Cardiac fibroblast (primary cell): Measurements from ENCODE around the gene CDK14.
"Not testable (repeated sequence)": the region's sequence is repeated elsewhere in the genome, so short reads cannot be mapped to it uniquely, and the experiment has no call there.

ENCODE experiments used
- DNase-seq, 2 donors: peaks; one replicate each; pipeline versions ENCODE4 v3.0.0 to v3.0.0-alpha.2; 2010; ENCODE audit warnings: low read depth in 2 of 2
- H3K4me3 ChIP-seq, 2 donors: replicated peaks in 1 of 2; 1 replicate in 1 of 2; 2 replicates in 1 of 2; pipeline ENCODE4 v1.5.1; 2011; ENCODE audit warnings: low read depth in 2 of 2, low read length in 2 of 2, mild to moderate bottlenecking in 2 of 2, moderate library complexity in 1 of 2
- TF ChIP-seq, protein P1 (sequence below): IDR thresholded peaks from one replicate; pipeline ENCODE4 v1.5.1; 2011; ENCODE audit warnings: low read depth, mild to moderate bottlenecking, low read length, inconsistent platforms

CDK14 gene

DNA sequence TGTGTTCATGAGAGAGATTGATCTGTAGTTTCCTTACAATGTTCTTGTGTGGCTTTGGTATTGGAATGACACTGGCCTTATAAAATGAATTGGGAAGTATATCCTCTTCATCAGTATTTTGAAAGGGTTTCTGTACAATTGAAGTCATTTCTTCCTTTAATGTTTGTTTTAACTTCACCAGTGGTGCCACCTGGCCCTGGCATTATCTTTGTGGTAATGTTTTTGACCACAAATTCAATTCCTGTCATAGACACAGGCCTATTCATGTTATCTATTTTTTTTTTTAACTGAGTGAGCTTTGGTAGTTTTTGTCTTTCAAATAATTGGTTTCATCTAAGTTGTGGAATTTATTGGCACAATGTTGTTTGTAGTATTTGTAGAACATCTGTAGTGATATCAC lies 127.7 kb downstream of the CDK14 start:
- TF ChIP-seq, protein P1, sequence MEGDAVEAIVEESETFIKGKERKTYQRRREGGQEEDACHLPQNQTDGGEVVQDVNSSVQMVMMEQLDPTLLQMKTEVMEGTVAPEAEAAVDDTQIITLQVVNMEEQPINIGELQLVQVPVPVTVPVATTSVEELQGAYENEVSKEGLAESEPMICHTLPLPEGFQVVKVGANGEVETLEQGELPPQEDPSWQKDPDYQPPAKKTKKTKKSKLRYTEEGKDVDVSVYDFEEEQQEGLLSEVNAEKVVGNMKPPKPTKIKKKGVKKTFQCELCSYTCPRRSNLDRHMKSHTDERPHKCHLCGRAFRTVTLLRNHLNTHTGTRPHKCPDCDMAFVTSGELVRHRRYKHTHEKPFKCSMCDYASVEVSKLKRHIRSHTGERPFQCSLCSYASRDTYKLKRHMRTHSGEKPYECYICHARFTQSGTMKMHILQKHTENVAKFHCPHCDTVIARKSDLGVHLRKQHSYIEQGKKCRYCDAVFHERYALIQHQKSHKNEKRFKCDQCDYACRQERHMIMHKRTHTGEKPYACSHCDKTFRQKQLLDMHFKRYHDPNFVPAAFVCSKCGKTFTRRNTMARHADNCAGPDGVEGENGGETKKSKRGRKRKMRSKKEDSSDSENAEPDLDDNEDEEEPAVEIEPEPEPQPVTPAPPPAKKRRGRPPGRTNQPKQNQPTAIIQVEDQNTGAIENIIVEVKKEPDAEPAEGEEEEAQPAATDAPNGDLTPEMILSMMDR, result no peak
- no peak for DNase-seq
- no peak overlapping the region for H3K4me3 ChIP-seq

DNA sequence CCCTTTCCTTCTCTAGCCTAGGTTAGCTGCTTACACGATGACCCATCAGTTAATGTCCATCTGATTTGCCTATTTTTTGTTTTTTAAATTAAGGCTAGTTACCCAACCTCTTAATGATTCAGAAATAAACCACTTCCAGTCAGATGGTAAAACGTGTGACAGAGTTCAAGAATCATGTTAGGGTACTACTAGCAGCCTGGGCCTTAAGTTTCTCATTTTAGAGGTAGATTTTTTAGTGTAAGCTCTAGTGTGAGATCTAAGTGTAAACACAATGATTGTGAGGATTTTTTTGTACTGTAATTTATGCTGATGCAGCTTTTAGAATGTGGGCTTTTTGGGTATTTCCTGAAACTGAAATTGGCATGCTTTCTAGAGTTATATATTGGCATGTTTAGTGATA lies 130.0 kb downstream of the CDK14 start:
- DNase-seq, result peak in 1 of 2 donors; percentile 68
- no peak overlapping the region for H3K4me3 ChIP-seq
- TF ChIP-seq, protein P1, result no peak

DNA sequence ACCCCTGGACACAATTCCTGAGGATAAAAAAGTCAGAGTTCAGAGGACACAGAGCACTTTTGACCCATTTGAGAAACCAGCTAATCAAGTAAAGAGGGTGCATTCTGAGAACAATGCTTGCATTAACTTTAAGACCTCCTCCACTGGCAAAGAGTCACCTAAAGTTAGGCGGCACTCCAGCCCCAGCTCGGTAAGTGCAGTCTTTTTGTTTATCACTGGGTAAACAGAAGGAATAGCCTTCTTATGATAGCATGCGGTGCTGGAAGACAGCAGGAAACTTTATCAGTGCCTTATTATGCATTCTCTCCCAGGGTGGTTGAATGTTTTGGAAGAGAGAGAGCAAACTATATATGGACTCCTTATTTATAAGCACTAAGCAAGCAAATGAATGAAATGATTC lies 130.5 kb downstream of the CDK14 start:
- DNase-seq, result peak; percentile 41 to 75
- H3K4me3 ChIP-seq, result no peak overlapping the region
- TF ChIP-seq, protein P1, result no peak

DNA sequence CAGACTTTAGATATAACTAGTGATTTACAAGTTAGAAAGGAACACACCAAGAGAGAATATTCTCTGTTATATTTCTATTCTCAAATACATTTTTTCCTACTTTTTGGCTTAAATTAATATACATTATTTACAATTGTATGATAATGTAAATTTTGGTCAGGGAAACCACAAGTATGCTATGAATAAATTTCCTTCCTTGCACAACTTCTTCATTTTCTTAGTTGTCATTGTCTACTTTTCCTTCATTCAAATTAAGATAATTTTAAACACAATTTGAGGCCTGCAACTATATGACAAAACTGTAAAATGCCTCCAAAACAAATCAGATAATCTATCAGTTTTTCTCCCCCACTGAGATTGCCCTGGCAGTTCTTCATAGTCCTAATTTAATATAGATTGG lies 131.3 kb downstream of the CDK14 start:
- no peak overlapping the region for H3K4me3 ChIP-seq
- DNase-seq, result no peak
- TF ChIP-seq, protein P1, result no peak

DNA sequence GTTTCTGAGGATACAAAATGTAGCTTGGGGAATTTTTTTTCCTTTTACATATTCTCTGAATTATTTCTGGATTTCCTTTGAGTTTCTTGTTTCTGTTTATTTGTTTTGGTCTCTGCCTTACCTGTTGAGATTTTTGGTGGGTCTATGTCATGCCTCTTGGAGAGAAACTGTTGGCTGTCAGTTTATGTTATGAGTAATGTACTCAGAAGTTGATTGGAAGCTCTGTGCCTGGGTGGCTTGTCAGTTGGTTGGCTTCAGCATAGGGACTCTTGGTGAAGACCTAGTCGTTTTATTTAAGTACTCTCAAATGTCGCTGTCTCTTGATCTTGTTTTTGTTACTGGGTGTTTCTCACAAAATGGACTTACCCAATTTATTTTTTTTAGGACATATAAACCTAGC lies 132.4 kb downstream of the CDK14 start:
- DNase-seq, result no peak
- H3K4me3 ChIP-seq, result no peak overlapping the region
- TF ChIP-seq, protein P1, result no peak

DNA sequence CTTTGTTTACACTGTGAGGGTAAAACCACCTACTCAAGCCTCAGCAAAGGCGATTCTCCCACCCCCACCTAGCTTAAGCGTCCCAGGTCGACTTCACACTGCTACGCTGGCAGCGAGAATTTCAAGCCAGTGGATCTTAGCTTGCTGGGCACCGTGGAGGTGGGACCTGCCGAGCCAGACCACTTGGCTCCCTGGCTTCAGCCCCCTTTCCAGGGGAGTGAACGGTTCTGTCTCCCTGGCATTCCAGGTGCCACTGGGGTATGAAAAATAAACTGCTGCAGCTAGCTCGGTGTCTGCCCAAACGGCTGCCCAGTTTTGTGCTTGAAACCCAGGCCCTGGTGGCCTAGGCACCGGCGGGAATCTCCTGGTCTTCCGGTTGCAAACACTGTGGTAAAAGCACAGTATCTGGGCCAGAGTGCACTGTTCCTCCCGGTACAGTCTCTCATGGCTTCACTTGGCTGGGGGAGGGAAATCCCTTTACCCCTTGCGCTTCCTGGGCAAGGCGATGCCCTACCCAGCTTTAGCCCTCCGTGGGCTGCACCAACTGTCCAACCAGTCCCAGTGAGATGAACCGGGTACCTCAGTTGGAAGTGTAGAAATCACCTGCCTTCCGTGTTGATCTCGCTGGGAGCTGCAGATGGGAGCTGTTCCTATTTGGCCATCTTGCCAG lies 139.6 kb downstream of the CDK14 start:
- not testable (repeated sequence) for DNase-seq, H3K4me3 ChIP-seq

DNA sequence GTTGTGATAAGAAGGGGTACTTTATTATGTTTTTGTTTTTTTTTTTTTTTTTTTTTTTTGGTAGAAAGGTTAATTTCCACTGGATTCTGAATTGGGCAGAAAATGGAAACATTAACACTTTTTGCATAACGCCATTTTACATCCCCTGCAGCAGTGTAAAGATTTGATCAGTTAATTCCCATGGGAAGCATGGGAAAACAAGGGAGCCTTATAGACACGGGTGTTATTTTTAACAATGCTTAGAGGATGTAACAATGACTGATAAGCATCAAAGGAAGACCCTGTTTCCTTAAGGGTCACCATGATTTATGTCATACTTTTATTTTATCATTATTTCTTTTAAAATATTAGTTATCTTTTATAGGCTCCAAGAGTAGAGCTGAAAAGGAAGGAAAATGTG lies 140.2 kb downstream of the CDK14 start:
- no peak for DNase-seq
- TF ChIP-seq, protein P1, result no peak
- no peak overlapping the region for H3K4me3 ChIP-seq
